ENCODE results near the gene TTC7B.

The TTC7B gene

GRCh38 chr14:90547968-90548367, 268.3 kb downstream of the TTC7B start:
- no peak for ATAC-seq (ENCODE audit: low read depth)
- H3K27ac Mint-ChIP-seq: no peak overlapping the region
- H3K9me3 Mint-ChIP-seq: peaks cover 3% of the 10 kb centered on the region
- H3K4me1 Mint-ChIP-seq: no peaks in the 10 kb centered on the region
- H3K27me3 Mint-ChIP-seq: peaks cover 1% of the 10 kb centered on the region
- no peak for DNase-seq (ENCODE audit: low spot score in 2 of 2)
- no peak overlapping the region for H3K4me3 Mint-ChIP-seq
- no peaks in the 10 kb centered on the region for H3K36me3 Mint-ChIP-seq

- H3K36me3 Mint-ChIP-seq: peaks cover 1% of the 10 kb centered on the region
- H3K4me3 Mint-ChIP-seq: no peak overlapping the region
Measured at GRCh38 chr14:90547250-90547649, 269.0 kb downstream of the TTC7B start.

GRCh38 chr14:90546767-90547166, 269.5 kb downstream of the TTC7B start:
- Mint-ChIP-seq H3K4me3 (no peak overlapping the region), H3K27ac (no peak overlapping the region), H3K27me3 (peaks cover 4% of the 10 kb centered on the region), H3K36me3 (peaks cover 2% of the 10 kb centered on the region), H3K4me1 (no peaks in the 10 kb centered on the region), H3K9me3 (peaks cover 3% of the 10 kb centered on the region)
- DNase-seq (ENCODE audit: low spot score in 2 of 2) (no peak), ATAC-seq (ENCODE audit: low read depth) (no peak)

More at GRCh38 chr14:90547250-90547649, 269.0 kb downstream of the TTC7B start:
- Mint-ChIP-seq H3K9me3 (peaks cover 3% of the 10 kb centered on the region), H3K27ac (no peak overlapping the region), H3K27me3 (peaks cover 3% of the 10 kb centered on the region), H3K4me1 (no peaks in the 10 kb centered on the region)
- no peak for DNase-seq (ENCODE audit: low spot score in 2 of 2)
- no peak for ATAC-seq (ENCODE audit: low read depth)

GRCh38 chr14:90545966-90546751, 270.1 kb downstream of the TTC7B start:
- no peak for ATAC-seq (ENCODE audit: low read depth)
- no peak for DNase-seq (ENCODE audit: low spot score in 2 of 2)
- no peaks in the 10 kb centered on the region for H3K4me1 Mint-ChIP-seq
- peaks cover 4% of the 10 kb centered on the region for H3K27me3 Mint-ChIP-seq
- no peak overlapping the region for H3K4me3 Mint-ChIP-seq
- peaks cover 2% of the 10 kb centered on the region for H3K36me3 Mint-ChIP-seq
- peaks cover 3% of the 10 kb centered on the region for H3K9me3 Mint-ChIP-seq
- no peak overlapping the region for H3K27ac Mint-ChIP-seq

- peaks cover 2% of the 10 kb centered on the region for H3K9me3 Mint-ChIP-seq
- H3K27ac Mint-ChIP-seq: no peak overlapping the region
- peaks cover 4% of the 10 kb centered on the region for H3K27me3 Mint-ChIP-seq
- H3K36me3 Mint-ChIP-seq: peaks cover 2% of the 10 kb centered on the region
- no peak for ATAC-seq (ENCODE audit: low read depth)
- H3K4me1 Mint-ChIP-seq: no peaks in the 10 kb centered on the region
- no peak for DNase-seq (ENCODE audit: low spot score in 2 of 2)
- no peak overlapping the region for H3K4me3 Mint-ChIP-seq
Measured at GRCh38 chr14:90545382-90545781, 270.8 kb downstream of the TTC7B start.

- Mint-ChIP-seq H3K4me3 (no peak overlapping the region), H3K27me3 (peaks cover 4% of the 10 kb centered on the region), H3K36me3 (peaks cover 2% of the 10 kb centered on the region), H3K4me1 (no peaks in the 10 kb centered on the region), H3K9me3 (no peaks in the 10 kb centered on the region), H3K27ac (no peak overlapping the region)
- no peak for DNase-seq (ENCODE audit: low spot score in 2 of 2)
- ATAC-seq (ENCODE audit: low read depth): no peak
Measured at GRCh38 chr14:90544971-90545370, 271.3 kb downstream of the TTC7B start.

GRCh38 chr14:90544566-90544965, 271.7 kb downstream of the TTC7B start:
- Mint-ChIP-seq H3K36me3 (peaks cover 2% of the 10 kb centered on the region), H3K4me3 (no peak overlapping the region), H3K27ac (no peak overlapping the region), H3K9me3 (no peaks in the 10 kb centered on the region), H3K27me3 (peaks cover 4% of the 10 kb centered on the region), H3K4me1 (no peaks in the 10 kb centered on the region)
- no peak for DNase-seq (ENCODE audit: low spot score in 2 of 2)
- ATAC-seq (ENCODE audit: low read depth): no peak

GRCh38 chr14:90543876-90544275, 272.4 kb downstream of the TTC7B start:
- no peak overlapping the region for H3K27ac Mint-ChIP-seq
- no peaks in the 10 kb centered on the region for H3K4me1 Mint-ChIP-seq
- DNase-seq (ENCODE audit: low spot score in 2 of 2): no peak
- H3K9me3 Mint-ChIP-seq: no peaks in the 10 kb centered on the region
- no peak overlapping the region for H3K4me3 Mint-ChIP-seq
- peaks cover 4% of the 10 kb centered on the region for H3K27me3 Mint-ChIP-seq
- peaks cover 2% of the 10 kb centered on the region for H3K36me3 Mint-ChIP-seq
- ATAC-seq (ENCODE audit: low read depth): no peak

GRCh38 chr14:90541076-90541634, 275.1 kb downstream of the TTC7B start:
- Mint-ChIP-seq H3K4me3 (no peak overlapping the region), H3K9me3 (no peaks in the 10 kb centered on the region), H3K27ac (no peak overlapping the region), H3K36me3 (peaks cover 2% of the 10 kb centered on the region), H3K27me3 (peaks cover 9% of the 10 kb centered on the region), H3K4me1 (peaks cover 6% of the 10 kb centered on the region)
- DNase-seq (ENCODE audit: low spot score in 2 of 2) (no peak), ATAC-seq (ENCODE audit: low read depth) (no peak)

- Mint-ChIP-seq H3K4me3 (no peak overlapping the region), H3K4me1 (peaks cover 8% of the 10 kb centered on the region), H3K27me3 (peaks cover 10% of the 10 kb centered on the region), H3K9me3 (no peaks in the 10 kb centered on the region), H3K27ac (no peak overlapping the region), H3K36me3 (peaks cover 2% of the 10 kb centered on the region)
- ATAC-seq (ENCODE audit: low read depth) (no peak), DNase-seq (ENCODE audit: low spot score in 2 of 2) (no peak)
Measured at GRCh38 chr14:90540437-90540836, 275.8 kb downstream of the TTC7B start.

GRCh38 chr14:90539996-90540395, 276.2 kb downstream of the TTC7B start:
- DNase-seq (ENCODE audit: low spot score in 2 of 2): no peak
- peaks cover 12% of the 10 kb centered on the region for H3K27me3 Mint-ChIP-seq
- no peaks in the 10 kb centered on the region for H3K9me3 Mint-ChIP-seq
- no peak overlapping the region for H3K27ac Mint-ChIP-seq
- H3K4me1 Mint-ChIP-seq: peaks cover 8% of the 10 kb centered on the region
- ATAC-seq (ENCODE audit: low read depth): no peak
- H3K4me3 Mint-ChIP-seq: no peak overlapping the region
- H3K36me3 Mint-ChIP-seq: peaks cover 2% of the 10 kb centered on the region

- no peaks in the 10 kb centered on the region for H3K9me3 Mint-ChIP-seq
- ATAC-seq (ENCODE audit: low read depth) (no peak), DNase-seq (ENCODE audit: low spot score in 2 of 2) (no peak)
- peaks cover 12% of the 10 kb centered on the region for H3K27me3 Mint-ChIP-seq
- H3K4me1 Mint-ChIP-seq: peaks cover 8% of the 10 kb centered on the region
- no peak overlapping the region for H3K4me3 Mint-ChIP-seq
- H3K27ac Mint-ChIP-seq: no peak overlapping the region
- H3K36me3 Mint-ChIP-seq: peaks cover 2% of the 10 kb centered on the region
Measured at GRCh38 chr14:90539496-90539775, 276.8 kb downstream of the TTC7B start.

- Mint-ChIP-seq H3K27ac (no peak overlapping the region), H3K9me3 (no peaks in the 10 kb centered on the region), H3K27me3 (peaks cover 14% of the 10 kb centered on the region), H3K36me3 (peaks cover 2% of the 10 kb centered on the region), H3K4me3 (no peak overlapping the region), H3K4me1 (peaks cover 8% of the 10 kb centered on the region)
- DNase-seq (ENCODE audit: low spot score in 2 of 2) (no peak), ATAC-seq (ENCODE audit: low read depth) (no peak)
Measured at GRCh38 chr14:90538716-90539495, 277.3 kb downstream of the TTC7B start.

- H3K9me3 Mint-ChIP-seq: no peaks in the 10 kb centered on the region
Measured at GRCh38 chr14:90538095-90538494, 278.1 kb downstream of the TTC7B start.

More at GRCh38 chr14:90538095-90538494, 278.1 kb downstream of the TTC7B start:
- Mint-ChIP-seq H3K4me1 (peaks cover 8% of the 10 kb centered on the region), H3K27ac (no peak overlapping the region), H3K36me3 (peaks cover 2% of the 10 kb centered on the region), H3K27me3 (peaks cover 15% of the 10 kb centered on the region), H3K4me3 (no peak overlapping the region)
- ATAC-seq (ENCODE audit: low read depth): no peak
- DNase-seq (ENCODE audit: low spot score in 2 of 2): no peak
